Measurements from ENCODE around the gene HTT. TPM values are rescaled to one million over a fixed set of nuclear protein-coding genes. Genes with fewer than 3 reads are reported as not detected.
"Not testable (repeated sequence)": the region's sequence is repeated elsewhere in the genome, so short reads cannot be mapped to it uniquely, and the experiment has no call there.

Gene HTT
- total RNA-seq, 4 donors from 2014 or later: 37.5 to 119 (median 48.7) TPM

GRCh38 chr4:3135155-3136011, 60.9 kb downstream of the HTT start:
- intact Hi-C loops (cut with DNase I): no loop called here
- Histone ChIP-seq H3K36me3 (peaks cover 4 to 100% (median 33%) of the 10 kb centered on the region in 3 donors), H3K27me3 (no peaks in the 10 kb centered on the region), H3K4me3 (no peak overlapping the region), H3K27ac (peak overlapping the region in 3 of 4 donors; percentile 7 to 31 (median 21)), H3K4me1 (peaks cover 0 to 10% (median 0%) of the 10 kb centered on the region in 3 donors), H3K9me3 (no peaks in the 10 kb centered on the region)
- no peak for DNase-seq
- 49 to 63% methylated on average over 6 of the region's 6 CpGs for WGBS, 2 donors
- TF ChIP-seq CTCF (IDR thresholded peaks at IDR 0.05) (no peak), POLR2A (IDR thresholded peaks at IDR 0.05) (no peak)

- H3K4me1 ChIP-seq: peaks cover 0 to 10% (median 0%) of the 10 kb centered on the region in 3 donors
- H3K27me3 ChIP-seq: no peaks in the 10 kb centered on the region
- peak in 2 of 6 experiments; percentile 23 to 27 for TF ChIP-seq CTCF (IDR thresholded peaks at IDR 0.05)
- no peak for TF ChIP-seq POLR2A (IDR thresholded peaks at IDR 0.05)
- no peak overlapping the region for H3K27ac ChIP-seq
- H3K36me3 ChIP-seq: peaks cover 4 to 100% (median 22%) of the 10 kb centered on the region in 3 donors
- no peaks in the 10 kb centered on the region for H3K9me3 ChIP-seq
- intact Hi-C loops (cut with DNase I): no loop called here
- DNase-seq: no peak
- 89 to 90% methylated on average over 2 of the region's 2 CpGs for WGBS, 2 donors
- no peak overlapping the region for H3K4me3 ChIP-seq
Measured at GRCh38 chr4:3136454-3136853, 62.0 kb downstream of the HTT start.

- no peaks in the 10 kb centered on the region for H3K27me3 ChIP-seq
- peaks cover 4 to 100% (median 12%) of the 10 kb centered on the region in 3 donors for H3K36me3 ChIP-seq
- H3K4me3 ChIP-seq: no peak overlapping the region
- WGBS, 2 donors: 73% methylated on average over 2 of the region's 2 CpGs
- DNase-seq: no peak
- no peak for TF ChIP-seq CTCF (IDR thresholded peaks at IDR 0.05)
- no peak for TF ChIP-seq POLR2A (IDR thresholded peaks at IDR 0.05)
- no peak overlapping the region for H3K27ac ChIP-seq
- H3K4me1 ChIP-seq: peaks cover 0 to 10% (median 0%) of the 10 kb centered on the region in 3 donors
- H3K9me3 ChIP-seq: no peaks in the 10 kb centered on the region
- intact Hi-C loops (cut with DNase I): no loop called here
Measured at GRCh38 chr4:3137908-3138307, 63.4 kb downstream of the HTT start.

GRCh38 chr4:3145234-3145924, 70.9 kb downstream of the HTT start:
- TF ChIP-seq CTCF (IDR thresholded peaks at IDR 0.05) (peak in 2 of 6 experiments; percentile 11 to 17), POLR2A (IDR thresholded peaks at IDR 0.05) (no peak)
- no peak for DNase-seq
- Histone ChIP-seq H3K4me3 (no peak overlapping the region), H3K27me3 (no peaks in the 10 kb centered on the region), H3K27ac (no peak overlapping the region), H3K4me1 (no peaks in the 10 kb centered on the region), H3K9me3 (no peaks in the 10 kb centered on the region), H3K36me3 (peaks cover 14 to 100% (median 15%) of the 10 kb centered on the region in 3 donors)
- 83 to 91% methylated on average over 2 of the region's 2 CpGs for WGBS, 2 donors
- intact Hi-C loops (cut with DNase I): no loop called here

- intact Hi-C loops (cut with DNase I): no loop called here
- TF ChIP-seq POLR2A (IDR thresholded peaks at IDR 0.05) (no peak), CTCF (IDR thresholded peaks at IDR 0.05) (no peak)
- DNase-seq: no peak
Measured at GRCh38 chr4:3148926-3149325, 74.4 kb downstream of the HTT start.

GRCh38 chr4:3151238-3151637, 76.8 kb downstream of the HTT start:
- H3K4me1 ChIP-seq; H3K4me3 ChIP-seq; H3K27me3 ChIP-seq; H3K27ac ChIP-seq; DNase-seq; intact Hi-C loops (cut with DNase I); H3K9me3 ChIP-seq: not testable (repeated sequence)
- peaks cover 15 to 100% (median 34%) of the 10 kb centered on the region in 3 donors for H3K36me3 ChIP-seq
- 82 to 90% methylated on average over 1 of the region's 1 CpG for WGBS, 2 donors

More at GRCh38 chr4:3148926-3149325, 74.4 kb downstream of the HTT start:
- no peaks in the 10 kb centered on the region for H3K27me3 ChIP-seq
- H3K9me3 ChIP-seq: no peaks in the 10 kb centered on the region
- H3K36me3 ChIP-seq: peaks cover 15 to 100% (median 26%) of the 10 kb centered on the region in 3 donors
- no peak overlapping the region for H3K27ac ChIP-seq
- no peaks in the 10 kb centered on the region for H3K4me1 ChIP-seq
- H3K4me3 ChIP-seq: no peak overlapping the region

All from esophagus squamous epithelium (tissue), 5 donors.